LNCaP clone FGC (cell line): ENCODE results near the gene C22orf15.

Experiments used
- DNase-seq: peaks from one replicate; pipeline ENCODE4 v3.0.0-alpha.2; 2011; ENCODE audit warnings: low read depth
- H3K4me3 ChIP-seq: 2 replicates; pipeline ENCODE4 v1.5.1; 2011; ENCODE audit warnings: mild to moderate bottlenecking, low read depth, low read length, control low read depth
- CTCF ChIP-seq: IDR thresholded peaks from 2 replicates; pipeline ENCODE4 v1.5.1; 2012; ENCODE audit warnings: mild to moderate bottlenecking; ENCODE audit not compliant: control insufficient read depth, insufficient read depth; ENCODE audit errors: extremely low read depth

The C22orf15 gene

GRCh38 chr22:23800297-23801237, 37.8 kb downstream of the C22orf15 start:
- TF ChIP-seq CTCF, result no peak
- no peak for DNase-seq
- no peak overlapping the region for H3K4me3 ChIP-seq

- H3K4me3 ChIP-seq, result no peak overlapping the region
- no peak for DNase-seq
- TF ChIP-seq CTCF, result no peak
Measured at GRCh38 chr22:23801238-23801821, 38.5 kb downstream of the C22orf15 start.

GRCh38 chr22:23801886-23802377, 39.1 kb downstream of the C22orf15 start:
- DNase-seq, result no peak
- H3K4me3 ChIP-seq, result no peak overlapping the region
- no peak for TF ChIP-seq CTCF

- TF ChIP-seq CTCF, result no peak
- no peak overlapping the region for H3K4me3 ChIP-seq
- DNase-seq, result no peak
Measured at GRCh38 chr22:23803001-23803819, 40.4 kb downstream of the C22orf15 start.

GRCh38 chr22:23804781-23805291, 42.0 kb downstream of the C22orf15 start:
- TF ChIP-seq CTCF, result no peak
- H3K4me3 ChIP-seq, result no peak overlapping the region
- no peak for DNase-seq

DNA sequence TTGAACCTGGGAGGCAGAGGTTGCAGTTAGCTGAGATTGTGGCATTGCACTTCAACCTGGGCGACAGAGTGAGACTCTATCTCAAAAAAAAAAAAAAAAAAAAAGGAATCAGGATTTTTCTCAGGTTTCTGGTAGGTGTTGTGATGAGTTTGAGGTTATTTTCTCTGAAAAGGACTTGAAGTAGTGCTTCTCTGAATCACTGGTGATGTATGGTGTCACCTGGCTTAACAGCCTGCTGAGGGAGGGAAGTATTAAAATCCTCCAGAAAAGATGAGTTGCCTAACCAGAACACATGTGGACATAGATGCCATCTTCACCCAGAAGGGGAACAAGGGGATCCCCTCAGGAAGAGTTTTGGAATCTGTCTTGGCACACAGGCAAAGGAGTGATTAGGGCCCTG, 44.0 kb downstream of the C22orf15 start:
- no peak for TF ChIP-seq CTCF
- H3K4me3 ChIP-seq, result no peak overlapping the region
- no peak for DNase-seq
